WTC11 (cell line): ENCODE results near the gene INO80. TPM values are rescaled to one million over a fixed set of nuclear protein-coding genes. Genes with fewer than 3 reads are reported as not detected.

Experiments
- ELF4 ChIP-seq: sonication (generic); formaldehyde crosslinking; IDR thresholded peaks from 2 replicates; pipeline ENCODE4 v1.8.1; 2022; ENCODE audit warnings: low read depth, mild to moderate bottlenecking, moderate library complexity, missing genetic modification reagents
- JAZF1 ChIP-seq: fragments of 250-450 bp; sonication (Bioruptor Pico); IDR thresholded peaks from 2 replicates; pipeline ENCODE4 v1.9.0; 2021; ENCODE audit warnings: moderate library complexity, mild to moderate bottlenecking, inconsistent platforms
- NFE2L1 ChIP-seq: sonication (generic); formaldehyde crosslinking; IDR thresholded peaks from 2 replicates; pipeline ENCODE4 v1.8.1; 2023; ENCODE audit warnings: missing genetic modification reagents
- PRRX2 ChIP-seq: fragments of 250-450 bp; sonication (Bioruptor Pico); IDR thresholded peaks from 2 replicates; pipeline ENCODE4 v1.8.0; 2021; ENCODE audit warnings: mild to moderate bottlenecking
- ZBTB21 ChIP-seq: sonication (generic); formaldehyde crosslinking; IDR thresholded peaks from 2 replicates; pipeline ENCODE4 v1.8.1; 2023; ENCODE audit warnings: mild to moderate bottlenecking, missing genetic modification reagents, borderline replicate concordance
- ZNF138 ChIP-seq: sonication (generic); formaldehyde crosslinking; conservative IDR thresholded peaks from 2 replicates; pipeline ENCODE4 v1.8.1; 2022; ENCODE audit warnings: mild to moderate bottlenecking, moderate library complexity, missing genetic modification reagents
- ZNF263 ChIP-seq: sonication (generic); formaldehyde crosslinking; IDR thresholded peaks from 2 replicates; pipeline ENCODE4 v1.8.1; 2022; ENCODE audit warnings: low read depth, mild to moderate bottlenecking, moderate library complexity, missing genetic modification reagents
- ZNF671 ChIP-seq: fragments of 250-450 bp; sonication (Bioruptor Pico); IDR thresholded peaks from 2 replicates; pipeline ENCODE4 v1.8.0; 2021; ENCODE audit warnings: mild to moderate bottlenecking
- total RNA-seq: library from RNA; stranded (reverse); gene quantifications from 3 replicates; pipeline ENCODE4 v1.2.3, GENCODE V29; 2021
- TF ChIP-seq, protein P1 (sequence below): sonication (generic); formaldehyde crosslinking; IDR thresholded peaks from 2 replicates; pipeline ENCODE4 v1.8.0; 2023; ENCODE audit warnings: missing genetic modification reagents, mild to moderate bottlenecking, borderline replicate concordance
- TF ChIP-seq, protein P2 (sequence below): sonication (generic); formaldehyde crosslinking; IDR thresholded peaks from 2 replicates; pipeline ENCODE4 v1.8.1; 2023; ENCODE audit warnings: mild to moderate bottlenecking, missing genetic modification reagents, moderate library complexity
- TF ChIP-seq, protein P3 (sequence below): sonication (generic); formaldehyde crosslinking; IDR thresholded peaks from 2 replicates; pipeline ENCODE4 v1.8.0; 2023; ENCODE audit warnings: mild to moderate bottlenecking, missing genetic modification reagents
- TF ChIP-seq, protein P4 (sequence below): fragments of 250-450 bp; sonication (Bioruptor Pico); IDR thresholded peaks from 2 replicates; pipeline ENCODE4 v1.9.0; 2021; ENCODE audit warnings: mild to moderate bottlenecking, borderline replicate concordance
- TF ChIP-seq, protein P5 (sequence below): sonication (generic); formaldehyde crosslinking; IDR thresholded peaks from 2 replicates; pipeline ENCODE4 v1.8.0; 2022; ENCODE audit warnings: mild to moderate bottlenecking, missing genetic modification reagents
- TF ChIP-seq, protein P6 (sequence below): sonication (generic); formaldehyde crosslinking; IDR thresholded peaks from 2 replicates; pipeline ENCODE4 v1.8.1; 2023; ENCODE audit warnings: mild to moderate bottlenecking, moderate library complexity, missing genetic modification reagents
- TF ChIP-seq, protein P7 (sequence below): sonication (generic); formaldehyde crosslinking; IDR thresholded peaks from 2 replicates; pipeline ENCODE4 v1.8.1; 2022; ENCODE audit warnings: low read depth, missing genetic modification reagents, borderline replicate concordance
- TF ChIP-seq, protein P8 (sequence below): sonication (generic); formaldehyde crosslinking; conservative IDR thresholded peaks from 2 replicates; pipeline ENCODE4 v1.8.1; 2023; ENCODE audit warnings: mild to moderate bottlenecking, low read depth, missing genetic modification reagents, moderate library complexity

INO80 gene
- total RNA-seq, 1 experiment from 2014 or later, result 20.6 TPM

DNA sequence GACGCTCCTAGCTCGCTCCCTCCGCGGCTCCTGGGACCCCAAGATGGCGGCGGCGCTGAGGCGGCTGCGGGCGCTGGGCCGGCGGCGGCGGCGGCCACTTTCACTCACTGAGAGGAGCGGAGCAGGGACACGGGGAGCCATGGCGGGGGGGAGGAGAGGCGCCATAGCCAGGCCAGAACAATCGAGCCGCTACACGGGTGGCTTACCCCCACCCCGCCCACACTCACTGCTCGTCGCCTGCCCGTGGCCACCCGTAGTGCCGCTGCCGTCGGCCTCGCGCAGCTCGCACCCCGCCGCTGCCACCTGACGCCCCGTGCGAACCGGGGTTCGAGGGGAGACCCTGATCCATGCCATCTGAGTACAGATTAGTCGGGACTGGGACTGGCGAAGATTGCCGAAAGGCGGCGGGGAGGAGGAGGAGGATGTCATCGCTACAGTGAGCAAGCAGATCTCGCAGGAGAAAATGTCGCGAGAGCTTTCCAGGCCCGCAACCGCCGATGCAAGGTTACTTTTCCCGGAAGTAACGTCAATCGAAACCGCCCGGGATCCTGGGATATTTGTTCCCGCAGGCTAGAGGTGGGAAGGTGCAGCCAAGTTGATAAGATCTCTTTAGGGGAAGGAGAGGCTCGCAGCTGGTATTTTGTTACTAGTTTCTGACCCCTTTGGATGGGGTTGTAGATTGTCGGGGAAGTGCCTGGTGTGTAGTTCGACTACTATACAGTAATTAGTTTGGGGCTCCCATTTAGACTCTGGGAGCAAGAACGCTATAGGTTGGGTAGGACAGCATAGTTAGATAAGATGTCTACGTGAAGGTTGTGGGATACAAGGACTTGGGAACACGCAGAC, at the start of gene INO80 (continued):
- TF ChIP-seq, protein P1, sequence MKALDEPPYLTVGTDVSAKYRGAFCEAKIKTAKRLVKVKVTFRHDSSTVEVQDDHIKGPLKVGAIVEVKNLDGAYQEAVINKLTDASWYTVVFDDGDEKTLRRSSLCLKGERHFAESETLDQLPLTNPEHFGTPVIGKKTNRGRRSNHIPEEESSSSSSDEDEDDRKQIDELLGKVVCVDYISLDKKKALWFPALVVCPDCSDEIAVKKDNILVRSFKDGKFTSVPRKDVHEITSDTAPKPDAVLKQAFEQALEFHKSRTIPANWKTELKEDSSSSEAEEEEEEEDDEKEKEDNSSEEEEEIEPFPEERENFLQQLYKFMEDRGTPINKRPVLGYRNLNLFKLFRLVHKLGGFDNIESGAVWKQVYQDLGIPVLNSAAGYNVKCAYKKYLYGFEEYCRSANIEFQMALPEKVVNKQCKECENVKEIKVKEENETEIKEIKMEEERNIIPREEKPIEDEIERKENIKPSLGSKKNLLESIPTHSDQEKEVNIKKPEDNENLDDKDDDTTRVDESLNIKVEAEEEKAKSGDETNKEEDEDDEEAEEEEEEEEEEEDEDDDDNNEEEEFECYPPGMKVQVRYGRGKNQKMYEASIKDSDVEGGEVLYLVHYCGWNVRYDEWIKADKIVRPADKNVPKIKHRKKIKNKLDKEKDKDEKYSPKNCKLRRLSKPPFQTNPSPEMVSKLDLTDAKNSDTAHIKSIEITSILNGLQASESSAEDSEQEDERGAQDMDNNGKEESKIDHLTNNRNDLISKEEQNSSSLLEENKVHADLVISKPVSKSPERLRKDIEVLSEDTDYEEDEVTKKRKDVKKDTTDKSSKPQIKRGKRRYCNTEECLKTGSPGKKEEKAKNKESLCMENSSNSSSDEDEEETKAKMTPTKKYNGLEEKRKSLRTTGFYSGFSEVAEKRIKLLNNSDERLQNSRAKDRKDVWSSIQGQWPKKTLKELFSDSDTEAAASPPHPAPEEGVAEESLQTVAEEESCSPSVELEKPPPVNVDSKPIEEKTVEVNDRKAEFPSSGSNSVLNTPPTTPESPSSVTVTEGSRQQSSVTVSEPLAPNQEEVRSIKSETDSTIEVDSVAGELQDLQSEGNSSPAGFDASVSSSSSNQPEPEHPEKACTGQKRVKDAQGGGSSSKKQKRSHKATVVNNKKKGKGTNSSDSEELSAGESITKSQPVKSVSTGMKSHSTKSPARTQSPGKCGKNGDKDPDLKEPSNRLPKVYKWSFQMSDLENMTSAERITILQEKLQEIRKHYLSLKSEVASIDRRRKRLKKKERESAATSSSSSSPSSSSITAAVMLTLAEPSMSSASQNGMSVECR (CRISPR knock-in tag), result no peak; the same call in 1 of the 2 replicates
- TF ChIP-seq, protein P2, sequence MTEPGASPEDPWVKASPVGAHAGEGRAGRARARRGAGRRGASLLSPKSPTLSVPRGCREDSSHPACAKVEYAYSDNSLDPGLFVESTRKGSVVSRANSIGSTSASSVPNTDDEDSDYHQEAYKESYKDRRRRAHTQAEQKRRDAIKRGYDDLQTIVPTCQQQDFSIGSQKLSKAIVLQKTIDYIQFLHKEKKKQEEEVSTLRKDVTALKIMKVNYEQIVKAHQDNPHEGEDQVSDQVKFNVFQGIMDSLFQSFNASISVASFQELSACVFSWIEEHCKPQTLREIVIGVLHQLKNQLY (CRISPR knock-in tag), result no peak
- TF ChIP-seq, protein P3, sequence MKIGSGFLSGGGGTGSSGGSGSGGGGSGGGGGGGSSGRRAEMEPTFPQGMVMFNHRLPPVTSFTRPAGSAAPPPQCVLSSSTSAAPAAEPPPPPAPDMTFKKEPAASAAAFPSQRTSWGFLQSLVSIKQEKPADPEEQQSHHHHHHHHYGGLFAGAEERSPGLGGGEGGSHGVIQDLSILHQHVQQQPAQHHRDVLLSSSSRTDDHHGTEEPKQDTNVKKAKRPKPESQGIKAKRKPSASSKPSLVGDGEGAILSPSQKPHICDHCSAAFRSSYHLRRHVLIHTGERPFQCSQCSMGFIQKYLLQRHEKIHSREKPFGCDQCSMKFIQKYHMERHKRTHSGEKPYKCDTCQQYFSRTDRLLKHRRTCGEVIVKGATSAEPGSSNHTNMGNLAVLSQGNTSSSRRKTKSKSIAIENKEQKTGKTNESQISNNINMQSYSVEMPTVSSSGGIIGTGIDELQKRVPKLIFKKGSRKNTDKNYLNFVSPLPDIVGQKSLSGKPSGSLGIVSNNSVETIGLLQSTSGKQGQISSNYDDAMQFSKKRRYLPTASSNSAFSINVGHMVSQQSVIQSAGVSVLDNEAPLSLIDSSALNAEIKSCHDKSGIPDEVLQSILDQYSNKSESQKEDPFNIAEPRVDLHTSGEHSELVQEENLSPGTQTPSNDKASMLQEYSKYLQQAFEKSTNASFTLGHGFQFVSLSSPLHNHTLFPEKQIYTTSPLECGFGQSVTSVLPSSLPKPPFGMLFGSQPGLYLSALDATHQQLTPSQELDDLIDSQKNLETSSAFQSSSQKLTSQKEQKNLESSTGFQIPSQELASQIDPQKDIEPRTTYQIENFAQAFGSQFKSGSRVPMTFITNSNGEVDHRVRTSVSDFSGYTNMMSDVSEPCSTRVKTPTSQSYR (CRISPR knock-in tag), result no peak
- TF ChIP-seq ZNF263 (CRISPR knock-in tag), result no peak
- TF ChIP-seq, protein P4, sequence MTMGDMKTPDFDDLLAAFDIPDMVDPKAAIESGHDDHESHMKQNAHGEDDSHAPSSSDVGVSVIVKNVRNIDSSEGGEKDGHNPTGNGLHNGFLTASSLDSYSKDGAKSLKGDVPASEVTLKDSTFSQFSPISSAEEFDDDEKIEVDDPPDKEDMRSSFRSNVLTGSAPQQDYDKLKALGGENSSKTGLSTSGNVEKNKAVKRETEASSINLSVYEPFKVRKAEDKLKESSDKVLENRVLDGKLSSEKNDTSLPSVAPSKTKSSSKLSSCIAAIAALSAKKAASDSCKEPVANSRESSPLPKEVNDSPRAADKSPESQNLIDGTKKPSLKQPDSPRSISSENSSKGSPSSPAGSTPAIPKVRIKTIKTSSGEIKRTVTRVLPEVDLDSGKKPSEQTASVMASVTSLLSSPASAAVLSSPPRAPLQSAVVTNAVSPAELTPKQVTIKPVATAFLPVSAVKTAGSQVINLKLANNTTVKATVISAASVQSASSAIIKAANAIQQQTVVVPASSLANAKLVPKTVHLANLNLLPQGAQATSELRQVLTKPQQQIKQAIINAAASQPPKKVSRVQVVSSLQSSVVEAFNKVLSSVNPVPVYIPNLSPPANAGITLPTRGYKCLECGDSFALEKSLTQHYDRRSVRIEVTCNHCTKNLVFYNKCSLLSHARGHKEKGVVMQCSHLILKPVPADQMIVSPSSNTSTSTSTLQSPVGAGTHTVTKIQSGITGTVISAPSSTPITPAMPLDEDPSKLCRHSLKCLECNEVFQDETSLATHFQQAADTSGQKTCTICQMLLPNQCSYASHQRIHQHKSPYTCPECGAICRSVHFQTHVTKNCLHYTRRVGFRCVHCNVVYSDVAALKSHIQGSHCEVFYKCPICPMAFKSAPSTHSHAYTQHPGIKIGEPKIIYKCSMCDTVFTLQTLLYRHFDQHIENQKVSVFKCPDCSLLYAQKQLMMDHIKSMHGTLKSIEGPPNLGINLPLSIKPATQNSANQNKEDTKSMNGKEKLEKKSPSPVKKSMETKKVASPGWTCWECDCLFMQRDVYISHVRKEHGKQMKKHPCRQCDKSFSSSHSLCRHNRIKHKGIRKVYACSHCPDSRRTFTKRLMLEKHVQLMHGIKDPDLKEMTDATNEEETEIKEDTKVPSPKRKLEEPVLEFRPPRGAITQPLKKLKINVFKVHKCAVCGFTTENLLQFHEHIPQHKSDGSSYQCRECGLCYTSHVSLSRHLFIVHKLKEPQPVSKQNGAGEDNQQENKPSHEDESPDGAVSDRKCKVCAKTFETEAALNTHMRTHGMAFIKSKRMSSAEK (CRISPR knock-in tag), result no peak
- TF ChIP-seq, protein P5, sequence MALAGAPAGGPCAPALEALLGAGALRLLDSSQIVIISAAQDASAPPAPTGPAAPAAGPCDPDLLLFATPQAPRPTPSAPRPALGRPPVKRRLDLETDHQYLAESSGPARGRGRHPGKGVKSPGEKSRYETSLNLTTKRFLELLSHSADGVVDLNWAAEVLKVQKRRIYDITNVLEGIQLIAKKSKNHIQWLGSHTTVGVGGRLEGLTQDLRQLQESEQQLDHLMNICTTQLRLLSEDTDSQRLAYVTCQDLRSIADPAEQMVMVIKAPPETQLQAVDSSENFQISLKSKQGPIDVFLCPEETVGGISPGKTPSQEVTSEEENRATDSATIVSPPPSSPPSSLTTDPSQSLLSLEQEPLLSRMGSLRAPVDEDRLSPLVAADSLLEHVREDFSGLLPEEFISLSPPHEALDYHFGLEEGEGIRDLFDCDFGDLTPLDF (CRISPR knock-in tag), result no peak
- TF ChIP-seq, protein P6, sequence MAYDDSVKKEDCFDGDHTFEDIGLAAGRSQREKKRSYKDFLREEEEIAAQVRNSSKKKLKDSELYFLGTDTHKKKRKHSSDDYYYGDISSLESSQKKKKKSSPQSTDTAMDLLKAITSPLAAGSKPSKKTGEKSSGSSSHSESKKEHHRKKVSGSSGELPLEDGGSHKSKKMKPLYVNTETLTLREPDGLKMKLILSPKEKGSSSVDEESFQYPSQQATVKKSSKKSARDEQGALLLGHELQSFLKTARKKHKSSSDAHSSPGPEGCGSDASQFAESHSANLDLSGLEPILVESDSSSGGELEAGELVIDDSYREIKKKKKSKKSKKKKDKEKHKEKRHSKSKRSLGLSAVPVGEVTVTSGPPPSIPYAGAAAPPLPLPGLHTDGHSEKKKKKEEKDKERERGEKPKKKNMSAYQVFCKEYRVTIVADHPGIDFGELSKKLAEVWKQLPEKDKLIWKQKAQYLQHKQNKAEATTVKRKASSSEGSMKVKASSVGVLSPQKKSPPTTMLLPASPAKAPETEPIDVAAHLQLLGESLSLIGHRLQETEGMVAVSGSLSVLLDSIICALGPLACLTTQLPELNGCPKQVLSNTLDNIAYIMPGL (CRISPR knock-in tag), result peak; percentile 41; the same call in 1 of the 2 replicates
- TF ChIP-seq NFE2L1 (CRISPR knock-in tag), result peak; percentile 91
- TF ChIP-seq, protein P7, sequence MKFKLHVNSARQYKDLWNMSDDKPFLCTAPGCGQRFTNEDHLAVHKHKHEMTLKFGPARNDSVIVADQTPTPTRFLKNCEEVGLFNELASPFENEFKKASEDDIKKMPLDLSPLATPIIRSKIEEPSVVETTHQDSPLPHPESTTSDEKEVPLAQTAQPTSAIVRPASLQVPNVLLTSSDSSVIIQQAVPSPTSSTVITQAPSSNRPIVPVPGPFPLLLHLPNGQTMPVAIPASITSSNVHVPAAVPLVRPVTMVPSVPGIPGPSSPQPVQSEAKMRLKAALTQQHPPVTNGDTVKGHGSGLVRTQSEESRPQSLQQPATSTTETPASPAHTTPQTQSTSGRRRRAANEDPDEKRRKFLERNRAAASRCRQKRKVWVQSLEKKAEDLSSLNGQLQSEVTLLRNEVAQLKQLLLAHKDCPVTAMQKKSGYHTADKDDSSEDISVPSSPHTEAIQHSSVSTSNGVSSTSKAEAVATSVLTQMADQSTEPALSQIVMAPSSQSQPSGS, result peak; percentile 66; the same call in 1 of the 2 replicates
- no peak for TF ChIP-seq ZNF671
- TF ChIP-seq JAZF1 (CRISPR knock-in tag), result no peak
- TF ChIP-seq ZNF138 (CRISPR knock-in tag), result no peak
- no peak for TF ChIP-seq ZBTB21
- TF ChIP-seq PRRX2 (CRISPR knock-in tag), result no peak
- TF ChIP-seq ELF4, result no peak
- TF ChIP-seq, protein P8, sequence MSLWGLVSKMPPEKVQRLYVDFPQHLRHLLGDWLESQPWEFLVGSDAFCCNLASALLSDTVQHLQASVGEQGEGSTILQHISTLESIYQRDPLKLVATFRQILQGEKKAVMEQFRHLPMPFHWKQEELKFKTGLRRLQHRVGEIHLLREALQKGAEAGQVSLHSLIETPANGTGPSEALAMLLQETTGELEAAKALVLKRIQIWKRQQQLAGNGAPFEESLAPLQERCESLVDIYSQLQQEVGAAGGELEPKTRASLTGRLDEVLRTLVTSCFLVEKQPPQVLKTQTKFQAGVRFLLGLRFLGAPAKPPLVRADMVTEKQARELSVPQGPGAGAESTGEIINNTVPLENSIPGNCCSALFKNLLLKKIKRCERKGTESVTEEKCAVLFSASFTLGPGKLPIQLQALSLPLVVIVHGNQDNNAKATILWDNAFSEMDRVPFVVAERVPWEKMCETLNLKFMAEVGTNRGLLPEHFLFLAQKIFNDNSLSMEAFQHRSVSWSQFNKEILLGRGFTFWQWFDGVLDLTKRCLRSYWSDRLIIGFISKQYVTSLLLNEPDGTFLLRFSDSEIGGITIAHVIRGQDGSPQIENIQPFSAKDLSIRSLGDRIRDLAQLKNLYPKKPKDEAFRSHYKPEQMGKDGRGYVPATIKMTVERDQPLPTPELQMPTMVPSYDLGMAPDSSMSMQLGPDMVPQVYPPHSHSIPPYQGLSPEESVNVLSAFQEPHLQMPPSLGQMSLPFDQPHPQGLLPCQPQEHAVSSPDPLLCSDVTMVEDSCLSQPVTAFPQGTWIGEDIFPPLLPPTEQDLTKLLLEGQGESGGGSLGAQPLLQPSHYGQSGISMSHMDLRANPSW (CRISPR knock-in tag), result no peak
